Mucosa of descending colon (tissue), 3 donors: ENCODE results near the gene ZBTB45. TPM values are rescaled to one million over a fixed set of nuclear protein-coding genes. Genes with fewer than 3 reads are reported as not detected.
A peak's percentile ranks its signal among the peaks of the same experiment; 100 is the strongest.
"Not testable (repeated sequence)": the region's sequence is repeated elsewhere in the genome, so short reads cannot be mapped to it uniquely, and the experiment has no call there.

Experiments used
- ATAC-seq: fragments of 200-7000 bp; cut with Tn5 transposase; one replicate; pipeline ENCODE4 v1.9.1; 2020; ENCODE audit warnings: mild to moderate bottlenecking, moderate library complexity
- DNase-seq, 3 donors: peaks; one replicate each; pipeline ENCODE4 v3.0.0-alpha.2; 2020
- H3K36me3 ChIP-seq: fragments of 200-600 bp; one replicate; pipeline ENCODE4 v1.8.0; 2021; ENCODE audit warnings: low read depth, mild to moderate bottlenecking
- H3K4me1 ChIP-seq: fragments of 200-600 bp; one replicate; pipeline ENCODE4 v1.8.0; 2021; ENCODE audit warnings: low read depth, mild to moderate bottlenecking
- H3K4me3 ChIP-seq: fragments of 200-600 bp; one replicate; pipeline ENCODE4 v1.8.0; 2021; ENCODE audit warnings: mild to moderate bottlenecking
- H3K9me3 ChIP-seq: fragments of 200-600 bp; one replicate; pipeline ENCODE4 v1.8.0; 2021; ENCODE audit warnings: mild to moderate bottlenecking
- intact Hi-C, 2 donors: fragments of 100-400 bp; cut with DNase I in 1 of 2; cut with micrococcal nuclease in 1 of 2; formaldehyde crosslinking; loops; one replicate each; pipeline versions ENCODE4 v1.11.0 to v1.11.1; 2022; cut with DNase I, micrococcal nuclease
- total RNA-seq, 3 donors: library from RNA; stranded (reverse); fragmentation: NEBNext Ultra II Directional in 2 of 3; extraction: Animal tissue kit (Norgen Biotek cat#: 25700) in 2 of 3; gene quantifications; one replicate each; pipeline versions ENCODE4 v1.2.1 to v1.2.4, GENCODE V29; 2021 to 2023
- TF ChIP-seq, protein P1 (sequence below): fragments of 200-600 bp; IDR thresholded peaks from one replicate; pipeline ENCODE4 v1.8.0; 2022; ENCODE audit warnings: antibody characterized with exemption, mild to moderate bottlenecking
- donor health status: DM: no; HTN: no; CAD: no; lungs with moderate emphysema.
- donor health status: DM: no; HTN: no; CAD: no.
- donor health status: DM: no; HTN: yes; CAD: no.

The ZBTB45 gene
- total RNA-seq, 3 donors from 2014 or later = 12.1 to 16.7 (median 13.4) TPM

- TF ChIP-seq, protein P1, sequence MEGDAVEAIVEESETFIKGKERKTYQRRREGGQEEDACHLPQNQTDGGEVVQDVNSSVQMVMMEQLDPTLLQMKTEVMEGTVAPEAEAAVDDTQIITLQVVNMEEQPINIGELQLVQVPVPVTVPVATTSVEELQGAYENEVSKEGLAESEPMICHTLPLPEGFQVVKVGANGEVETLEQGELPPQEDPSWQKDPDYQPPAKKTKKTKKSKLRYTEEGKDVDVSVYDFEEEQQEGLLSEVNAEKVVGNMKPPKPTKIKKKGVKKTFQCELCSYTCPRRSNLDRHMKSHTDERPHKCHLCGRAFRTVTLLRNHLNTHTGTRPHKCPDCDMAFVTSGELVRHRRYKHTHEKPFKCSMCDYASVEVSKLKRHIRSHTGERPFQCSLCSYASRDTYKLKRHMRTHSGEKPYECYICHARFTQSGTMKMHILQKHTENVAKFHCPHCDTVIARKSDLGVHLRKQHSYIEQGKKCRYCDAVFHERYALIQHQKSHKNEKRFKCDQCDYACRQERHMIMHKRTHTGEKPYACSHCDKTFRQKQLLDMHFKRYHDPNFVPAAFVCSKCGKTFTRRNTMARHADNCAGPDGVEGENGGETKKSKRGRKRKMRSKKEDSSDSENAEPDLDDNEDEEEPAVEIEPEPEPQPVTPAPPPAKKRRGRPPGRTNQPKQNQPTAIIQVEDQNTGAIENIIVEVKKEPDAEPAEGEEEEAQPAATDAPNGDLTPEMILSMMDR = no peak
- peaks cover 10% of the 10 kb centered on the region for H3K9me3 ChIP-seq
- DNase-seq = peak in 2 of 3 donors; percentile 58 to 62
These were observed 8.0 kb downstream of the ZBTB45 start, which contains the start of gene SLC27A5 for GRCh38 chr19:58511353-58512208. Gene SLC27A5, minus strand, starts transcription at chr19:58511992. Its CDS starts 37 bp downstream, at chr19:58511955.

GRCh38 chr19:58510084-58510862 lies 9.3 kb downstream of the ZBTB45 start:
- peaks cover 24% of the 10 kb centered on the region for H3K4me1 ChIP-seq
- intact Hi-C loops = no loop called here
- no peak overlapping the region for H3K4me3 ChIP-seq
- no peaks in the 10 kb centered on the region for H3K36me3 ChIP-seq
- ATAC-seq (no peak), DNase-seq (no peak)
- TF ChIP-seq, protein P1 = no peak
- peaks cover 10% of the 10 kb centered on the region for H3K9me3 ChIP-seq

More at GRCh38 chr19:58511353-58512208, 8.0 kb downstream of the ZBTB45 start, which contains the start of gene SLC27A5:
- Histone ChIP-seq H3K4me1 (peaks cover 24% of the 10 kb centered on the region), H3K4me3 (no peak within 1 kb of the TSS), H3K36me3 (no peaks in the 10 kb centered on the region)
- ATAC-seq = peak; percentile 34
- intact Hi-C loops = no loop called here

GRCh38 chr19:58509731-58510083 lies 9.9 kb downstream of the ZBTB45 start:
- peaks cover 22% of the 10 kb centered on the region for H3K4me1 ChIP-seq
- H3K9me3 ChIP-seq = peaks cover 10% of the 10 kb centered on the region
- ATAC-seq (no peak), DNase-seq (no peak)
- intact Hi-C loops = no loop called here
- H3K4me3 ChIP-seq = no peak overlapping the region
- H3K36me3 ChIP-seq = no peaks in the 10 kb centered on the region
- TF ChIP-seq, protein P1 = no peak

GRCh38 chr19:58507602-58508223 lies 11.9 kb downstream of the ZBTB45 start:
- H3K4me3 ChIP-seq, H3K36me3 ChIP-seq, ATAC-seq, DNase-seq, intact Hi-C loops: not testable (repeated sequence)
- Histone ChIP-seq H3K9me3 (peaks cover 10% of the 10 kb centered on the region), H3K4me1 (peaks cover 11% of the 10 kb centered on the region)

- Histone ChIP-seq H3K4me3 (no peak overlapping the region), H3K9me3 (no peaks in the 10 kb centered on the region), H3K36me3 (no peaks in the 10 kb centered on the region), H3K4me1 (peaks cover 4% of the 10 kb centered on the region)
- ATAC-seq (no peak), DNase-seq (peak in 1 of 3 donors; percentile 28)
- TF ChIP-seq, protein P1 = no peak
- intact Hi-C loops = no loop called here
These were observed 19.4 kb downstream of the ZBTB45 start for GRCh38 chr19:58500242-58500641.
